ENCODE results near the gene ELK3. TPM values are rescaled to one million over a fixed set of nuclear protein-coding genes. Genes with fewer than 3 reads are reported as not detected.

ELK3 gene
- total RNA-seq, 2 experiments from 2014 or later, result 26.8 to 31.5 TPM

GRCh38 chr12:96274331-96274730, 80.2 kb downstream of the ELK3 start:
- H3K27ac Mint-ChIP-seq, result peak overlapping the region; percentile 30
- ATAC-seq (ENCODE audit: poor library complexity) (no peak), DNase-seq (no peak)
- ChIA-PET CTCF (no interaction called here), POLR2A (no interaction called here)
- H3K27me3 ChIP-seq (ENCODE audit: control insufficient read depth in 1 of 2, insufficient read depth in 2 of 2, low read length in 2 of 2), result no peaks in the 10 kb centered on the region
- H3K36me3 ChIP-seq (ENCODE audit: insufficient read depth, low read length), result peaks cover 69% of the 10 kb centered on the region
- H3K27ac ChIP-seq (ENCODE audit: low read depth in 1 of 2, low read length in 2 of 2), result no peak overlapping the region
- H3K4me3 ChIP-seq (ENCODE audit: low read length), result no peak overlapping the region
- H3K4me3 Mint-ChIP-seq, result no peak overlapping the region
- TF ChIP-seq CTCF (IDR thresholded peaks at IDR 0.05), result no peak
- peaks cover 43% of the 10 kb centered on the region for H3K4me1 Mint-ChIP-seq (ENCODE audit: low read depth)
- no peaks in the 10 kb centered on the region for H3K27me3 Mint-ChIP-seq
- no peaks in the 10 kb centered on the region for H3K9me3 Mint-ChIP-seq
- no peaks in the 10 kb centered on the region for H3K9me3 ChIP-seq (ENCODE audit: control insufficient read depth in 1 of 2, insufficient read depth in 1 of 2, low read length in 2 of 2)
- peaks cover 78% of the 10 kb centered on the region for H3K36me3 Mint-ChIP-seq (ENCODE audit: low read depth)
- no peaks in the 10 kb centered on the region for H3K4me1 ChIP-seq (ENCODE audit: insufficient read depth, low read length)
- intact Hi-C loops (cut with DNase I, micrococcal nuclease), result no loop called here

- H3K27me3 Mint-ChIP-seq, result no peaks in the 10 kb centered on the region
- DNase-seq, result no peak
- ChIA-PET POLR2A (no interaction called here), CTCF (no interaction called here)
- Histone ChIP-seq H3K4me3 (ENCODE audit: low read length) (no peak overlapping the region), H3K4me1 (ENCODE audit: insufficient read depth, low read length) (no peaks in the 10 kb centered on the region), H3K27me3 (ENCODE audit: control insufficient read depth in 1 of 2, insufficient read depth in 2 of 2, low read length in 2 of 2) (no peaks in the 10 kb centered on the region), H3K27ac (ENCODE audit: low read depth in 1 of 2, low read length in 2 of 2) (no peak overlapping the region), H3K9me3 (ENCODE audit: control insufficient read depth in 1 of 2, insufficient read depth in 1 of 2, low read length in 2 of 2) (no peaks in the 10 kb centered on the region), H3K36me3 (ENCODE audit: insufficient read depth, low read length) (peaks cover 87% of the 10 kb centered on the region)
- H3K27ac Mint-ChIP-seq, result peak overlapping the region; percentile 22
- no peak for ATAC-seq (ENCODE audit: poor library complexity)
- H3K9me3 Mint-ChIP-seq, result no peaks in the 10 kb centered on the region
- peaks cover 99% of the 10 kb centered on the region for H3K36me3 Mint-ChIP-seq (ENCODE audit: low read depth)
- no peak for TF ChIP-seq CTCF (IDR thresholded peaks at IDR 0.05)
- peaks cover 19% of the 10 kb centered on the region for H3K4me1 Mint-ChIP-seq (ENCODE audit: low read depth)
- intact Hi-C loops (cut with DNase I, micrococcal nuclease), result no loop called here
- H3K4me3 Mint-ChIP-seq, result no peak overlapping the region
Observed at GRCh38 chr12:96285158-96285557, 91.0 kb downstream of the ELK3 start.

GRCh38 chr12:96289067-96289466, 94.9 kb downstream of the ELK3 start:
- no peak for DNase-seq
- Histone ChIP-seq H3K36me3 (ENCODE audit: insufficient read depth, low read length) (peaks cover 72% of the 10 kb centered on the region), H3K27ac (ENCODE audit: low read depth in 1 of 2, low read length in 2 of 2) (no peak overlapping the region), H3K9me3 (ENCODE audit: control insufficient read depth in 1 of 2, insufficient read depth in 1 of 2, low read length in 2 of 2) (no peaks in the 10 kb centered on the region), H3K27me3 (ENCODE audit: control insufficient read depth in 1 of 2, insufficient read depth in 2 of 2, low read length in 2 of 2) (no peaks in the 10 kb centered on the region), H3K4me1 (ENCODE audit: insufficient read depth, low read length) (no peaks in the 10 kb centered on the region), H3K4me3 (ENCODE audit: low read length) (no peak overlapping the region)
- Mint-ChIP-seq H3K27ac (no peak overlapping the region), H3K9me3 (no peaks in the 10 kb centered on the region), H3K36me3 (ENCODE audit: low read depth) (peaks cover 90% of the 10 kb centered on the region), H3K4me1 (ENCODE audit: low read depth) (peaks cover 24% of the 10 kb centered on the region), H3K27me3 (no peaks in the 10 kb centered on the region), H3K4me3 (no peak overlapping the region)
- ChIA-PET CTCF (interaction anchor here (1.2 to 1.6 kb wide), 3 partner anchors 8 to 45 kb away, joined by 3 to 4 read pairs (median 3); no protein-coding TSS in a partner anchor), POLR2A (interaction anchor here (0.7 to 0.9 kb wide), 2 partner anchors 104 to 110 kb away, joined by 3 read pairs; no protein-coding TSS in a partner anchor)
- ATAC-seq (ENCODE audit: poor library complexity), result no peak
- no peak for TF ChIP-seq CTCF (IDR thresholded peaks at IDR 0.05)
- intact Hi-C loops (cut with DNase I, micrococcal nuclease), result no loop called here
